ENCODE data around the gene AGL. TPM values are rescaled to one million over a fixed set of nuclear protein-coding genes. Genes with fewer than 3 reads are reported as not detected.

The AGL gene
- total and polyA plus RNA-seq, 2 of the 4 experiments (the other 2 are of a cell fraction) = 2.4 to 7.0 TPM

DNA sequence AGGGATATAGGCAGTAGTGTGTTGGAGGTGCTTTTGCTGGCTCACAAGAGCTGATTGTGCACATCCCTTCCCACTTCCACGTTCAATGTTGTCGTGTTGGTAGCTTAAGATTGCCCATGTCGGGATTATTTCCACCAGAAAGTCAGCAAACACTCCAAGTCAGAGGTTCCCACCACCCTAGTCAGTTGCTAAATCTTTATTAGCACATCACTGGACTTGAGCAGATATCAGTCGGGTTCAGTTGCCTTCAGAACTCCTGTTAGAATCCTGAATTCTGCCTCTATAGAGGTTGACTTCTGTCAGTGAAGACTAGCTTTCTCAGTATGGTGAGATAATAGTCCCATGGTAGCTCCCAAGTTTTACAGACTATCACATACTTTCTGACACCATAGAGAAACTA is 10.5 kb downstream of the AGL start:
- DNase-seq (no peak), ATAC-seq (ENCODE audit: low read depth) (no peak)
- Histone ChIP-seq H2AK5ac (ENCODE audit: low read depth, low read length) (no peak overlapping the region), H3K27ac (ENCODE audit: insufficient read depth, low read length) (no peak overlapping the region), H3K56ac (ENCODE audit: extremely low read depth, insufficient read depth, low read length) (no peak overlapping the region), H3K18ac (ENCODE audit: low read depth, low read length) (peak overlapping the region; percentile 8; the same call in 1 of the 2 replicates), H2AFZ (replicated peaks; ENCODE audit: low read length, poor library complexity) (no peak overlapping the region), H3K27me3 (ENCODE audit: control insufficient read depth, insufficient read depth, low read length) (no peaks in the 10 kb centered on the region), H2BK20ac (ENCODE audit: low read depth, low read length) (no peak overlapping the region), H4K8ac (ENCODE audit: low read depth in 2 of 2, low read length in 2 of 2) (no peak overlapping the region), H2BK15ac (ENCODE audit: low read depth, low read length) (no peak overlapping the region), H3K14ac (replicated peaks; ENCODE audit: low read depth, low read length) (no peak overlapping the region), H3K4me2 (ENCODE audit: low read depth, low read length) (no peak overlapping the region), H3K9me3 (ENCODE audit: control insufficient read depth, insufficient read depth, low read length) (no peaks in the 10 kb centered on the region), H2BK5ac (ENCODE audit: low read depth, low read length, poor library complexity, severe bottlenecking) (no peak overlapping the region), H3K23ac (ENCODE audit: low read depth, low read length) (no peak overlapping the region), H4K91ac (ENCODE audit: insufficient read depth, low read depth, low read length) (no peak overlapping the region), H4K20me1 (ENCODE audit: insufficient read depth, low read length) (no peaks in the 10 kb centered on the region), H3K4me1 (ENCODE audit: control insufficient read depth, insufficient read depth, low read length) (peaks cover 5% of the 10 kb centered on the region), H4K5ac (ENCODE audit: low read depth, low read length) (no peak overlapping the region; the same call in 1 of the 2 replicates), H2AK9ac (replicated peaks; ENCODE audit: low read depth, low read length, poor library complexity) (no peak overlapping the region), H3K9me1 (ENCODE audit: insufficient read depth, low read length) (0 out of 2 replicates have a peak, but pooled peaks cover 2% of the 10 kb centered on the region), H3K4ac (ENCODE audit: low read depth, low read length) (no peak overlapping the region), H3K9ac (ENCODE audit: low read depth, low read length) (no peak overlapping the region), H3K4me3 (ENCODE audit: insufficient read depth, low read depth, low read length) (no peak overlapping the region), H2BK120ac (ENCODE audit: low read depth, low read length) (0 out of 2 replicates have a peak overlapping the region, but pooled peaks have one; percentile 2), H3K36me3 (ENCODE audit: control insufficient read depth, insufficient read depth, low read length) (peaks cover 5% of the 10 kb centered on the region), H3K79me1 (ENCODE audit: low read depth in 1 of 2, low read length in 2 of 2) (no peaks in the 10 kb centered on the region)
- TF ChIP-seq CEBPB (IDR thresholded peaks at IDR 0.05; ENCODE audit: low read depth, low read length) (no peak), CTCF (conservative IDR thresholded peaks at IDR 0.05; ENCODE audit: low read depth, low read length) (no peak), RCOR1 (IDR thresholded peaks at IDR 0.05; ENCODE audit: insufficient replicate concordance, low read length) (no peak), RFX5 (IDR thresholded peaks at IDR 0.05; ENCODE audit: low read depth, low read length) (no peak), NFE2L2 (IDR thresholded peaks at IDR 0.05; ENCODE audit: low read depth, low read length) (no peak), CHD1 (IDR thresholded peaks at IDR 0.05; ENCODE audit: low read depth, low read length) (no peak), MAFK (IDR thresholded peaks at IDR 0.05; ENCODE audit: low read depth, low read length) (no peak), MXI1 (IDR thresholded peaks at IDR 0.05; ENCODE audit: borderline replicate concordance, low read depth, low read length) (no peak), RAD21 (IDR thresholded peaks at IDR 0.05; ENCODE audit: low read length) (no peak), BHLHE40 (IDR thresholded peaks at IDR 0.05; ENCODE audit: low read depth, low read length) (no peak), ELK1 (IDR thresholded peaks at IDR 0.05; ENCODE audit: borderline replicate concordance, low read depth, low read length) (no peak), SMC3 (IDR thresholded peaks at IDR 0.05; ENCODE audit: low read depth, low read length) (no peak), MAZ (IDR thresholded peaks at IDR 0.05; ENCODE audit: borderline replicate concordance, low read depth, low read length) (no peak), POLR2A (IDR thresholded peaks at IDR 0.05; ENCODE audit: low read depth, low read length) (no peak), FOS (IDR thresholded peaks at IDR 0.05; ENCODE audit: low read depth, low read length) (no peak)
- TF ChIP-seq, protein P1, sequence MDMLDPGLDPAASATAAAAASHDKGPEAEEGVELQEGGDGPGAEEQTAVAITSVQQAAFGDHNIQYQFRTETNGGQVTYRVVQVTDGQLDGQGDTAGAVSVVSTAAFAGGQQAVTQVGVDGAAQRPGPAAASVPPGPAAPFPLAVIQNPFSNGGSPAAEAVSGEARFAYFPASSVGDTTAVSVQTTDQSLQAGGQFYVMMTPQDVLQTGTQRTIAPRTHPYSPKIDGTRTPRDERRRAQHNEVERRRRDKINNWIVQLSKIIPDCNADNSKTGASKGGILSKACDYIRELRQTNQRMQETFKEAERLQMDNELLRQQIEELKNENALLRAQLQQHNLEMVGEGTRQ (IDR thresholded peaks at IDR 0.05; ENCODE audit: low read depth, low read length) = no peak
- POLR2A ChIA-PET (ENCODE audit: unreplicated experiment) = interaction anchor here (1.1 kb wide), 1 partner anchor 10 kb away, joined by 3 read pairs; the partner anchor contains the start of gene AGL
- CTCF ChIA-PET = interaction anchor here (1.3 kb wide), 1 partner anchor 17 kb away, joined by 3 read pairs; no protein-coding TSS in a partner anchor
- no TSS peak for BruUV-seq (replicated peaks)
- 80% methylated on average over 1 of the region's 4 CpGs; no CpG with 5 or more reads in 1 of the 2 experiments for WGBS, 2 experiments (ENCODE audit: extremely low coverage in 2 of 2, insufficient read length in 1 of 2)
- dilution Hi-C loops (cut with HindIII; ENCODE audit: low sequenced_read_pairs, unreplicated experiment) = no loop called here
- intact Hi-C loops (cut with micrococcal nuclease) = no loop called here
- in situ Hi-C loops (cut with MboI; ENCODE audit: low sequenced_read_pairs) = no loop called here

Data from IMR-90 (cell line).